ENCODE results near the gene EHD4. TPM values are rescaled to one million over a fixed set of nuclear protein-coding genes. Genes with fewer than 3 reads are reported as not detected.
A peak's percentile ranks its signal among the peaks of the same experiment; 100 is the strongest.

EHD4 gene
- total RNA-seq (2014; rRNA removed; shearing (Covaris generic)): 50.9 and 58.9 TPM in 2 replicates
- 66.6 and 72.9 TPM in 2 replicates for polyA plus RNA-seq (2015; cell fraction: cytosol; rRNA removed)
- 68.7 and 73.4 TPM in 2 replicates for polyA plus RNA-seq (2015; cell fraction: nucleus; rRNA removed)

- peak; percentile 99 for DNase-seq (ENCODE audit: low read depth)
Observed at GRCh38 chr15:41972253-41973242, at the start of gene EHD4. Gene EHD4, minus strand, starts transcription at chr15:41972557. Its CDS starts 63 bp downstream, at chr15:41972494.

GRCh38 chr15:42021593-42021992, 49.2 kb upstream of the EHD4 start:
- no peak for DNase-seq (ENCODE audit: low read depth)

- no peak for DNase-seq (ENCODE audit: low read depth)
Observed at GRCh38 chr15:42020713-42021273, 48.4 kb upstream of the EHD4 start, which contains the start of gene PLA2G4E. Gene PLA2G4E, minus strand, starts transcription at chr15:42021042. Its CDS starts 12 bp downstream, at chr15:42021030.

- no peak for DNase-seq (ENCODE audit: low read depth)
Observed at GRCh38 chr15:42018306-42019224, 46.2 kb upstream of the EHD4 start.

GRCh38 chr15:42016971-42017370, 44.6 kb upstream of the EHD4 start:
- DNase-seq (ENCODE audit: low read depth): no peak

DNA sequence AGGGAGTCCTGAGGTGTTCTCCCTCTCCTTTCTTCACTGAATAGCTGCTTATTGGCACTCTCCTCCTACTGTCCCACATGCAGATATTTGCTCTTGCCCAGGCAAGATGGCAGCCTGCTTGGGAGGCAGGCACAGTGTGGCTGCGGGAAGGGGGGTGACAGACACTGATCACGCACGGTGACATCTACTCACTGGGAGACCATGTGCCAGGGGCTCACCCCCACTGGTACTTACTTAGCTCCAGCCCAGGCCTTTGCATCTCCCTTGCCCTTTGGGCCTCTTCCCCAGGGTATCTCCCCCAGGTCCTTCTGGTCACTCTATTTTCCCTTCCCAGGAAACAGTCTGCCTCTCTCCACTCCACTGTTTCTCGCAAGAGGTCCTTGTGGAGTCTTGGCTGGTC, 42.0 kb upstream of the EHD4 start:
- DNase-seq (ENCODE audit: low read depth): no peak

GRCh38 chr15:42012928-42013482, 40.6 kb upstream of the EHD4 start:
- no peak for DNase-seq (ENCODE audit: low read depth)

DNA sequence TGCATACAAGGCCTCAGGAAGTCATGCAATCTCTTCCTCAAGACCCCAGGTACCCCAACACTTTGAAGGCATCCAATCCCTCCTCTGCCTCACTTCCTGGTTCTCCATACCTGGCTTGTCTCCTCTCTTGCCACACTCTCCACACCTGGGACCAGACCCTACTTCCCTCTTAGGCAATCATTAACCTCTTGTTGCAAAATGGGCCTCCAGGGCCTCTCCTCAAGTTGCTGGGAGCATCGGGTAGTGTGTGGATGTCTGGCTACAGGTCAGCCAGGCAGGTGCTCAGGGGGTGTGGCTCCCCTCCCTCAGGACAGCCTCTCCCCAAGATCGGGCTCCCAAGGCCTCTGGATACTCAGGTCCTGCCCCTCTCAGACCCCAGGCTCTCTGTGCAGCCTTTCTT, 39.9 kb upstream of the EHD4 start:
- no peak for DNase-seq (ENCODE audit: low read depth)

DNA sequence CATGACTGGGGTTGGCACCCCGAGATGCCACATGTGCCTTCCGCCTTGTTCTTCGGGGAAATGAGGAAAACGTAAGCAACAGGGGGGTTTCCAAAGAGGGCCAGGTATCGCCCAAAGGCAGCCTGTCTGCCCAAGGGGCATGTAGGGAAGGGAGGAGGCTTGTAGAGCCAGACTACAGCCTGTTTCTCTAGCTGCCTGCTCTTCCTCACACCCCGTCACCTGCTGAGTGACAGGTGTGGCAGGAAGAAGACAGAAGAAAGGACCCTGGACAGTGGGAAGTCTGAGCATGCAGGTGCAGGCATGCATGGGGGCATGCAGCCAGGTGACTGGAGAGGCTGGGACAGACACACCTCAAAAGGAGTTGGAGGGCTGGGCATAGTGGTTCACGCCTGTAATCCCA, 38.7 kb upstream of the EHD4 start:
- DNase-seq (ENCODE audit: low read depth): no peak

GRCh38 chr15:42010434-42010833, 38.1 kb upstream of the EHD4 start:
- DNase-seq (ENCODE audit: low read depth): no peak

- no peak for DNase-seq (ENCODE audit: low read depth)
Observed at GRCh38 chr15:42009474-42009873, 37.1 kb upstream of the EHD4 start.

DNA sequence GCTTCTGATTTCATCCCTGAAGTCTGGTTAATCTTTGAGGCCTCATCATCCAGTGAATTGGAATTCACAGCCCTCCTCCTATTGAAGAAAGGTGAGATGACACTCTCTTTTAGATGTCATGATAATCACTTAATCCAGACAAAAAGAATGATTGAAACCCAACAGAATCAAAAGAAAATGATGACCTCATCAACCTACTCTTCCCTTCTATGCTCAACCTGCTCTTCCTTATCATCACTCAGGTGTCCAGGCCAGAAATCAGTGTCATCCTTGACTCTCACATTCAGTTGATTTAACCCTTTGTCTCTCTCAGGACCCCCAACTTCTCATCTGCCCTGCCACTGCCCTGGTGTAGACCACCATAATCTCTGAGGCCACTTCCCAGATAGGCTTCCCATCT, 36.7 kb upstream of the EHD4 start:
- no peak for DNase-seq (ENCODE audit: low read depth)

- no peak for DNase-seq (ENCODE audit: low read depth)
Observed at GRCh38 chr15:42007386-42007785, 35.0 kb upstream of the EHD4 start.

DNA sequence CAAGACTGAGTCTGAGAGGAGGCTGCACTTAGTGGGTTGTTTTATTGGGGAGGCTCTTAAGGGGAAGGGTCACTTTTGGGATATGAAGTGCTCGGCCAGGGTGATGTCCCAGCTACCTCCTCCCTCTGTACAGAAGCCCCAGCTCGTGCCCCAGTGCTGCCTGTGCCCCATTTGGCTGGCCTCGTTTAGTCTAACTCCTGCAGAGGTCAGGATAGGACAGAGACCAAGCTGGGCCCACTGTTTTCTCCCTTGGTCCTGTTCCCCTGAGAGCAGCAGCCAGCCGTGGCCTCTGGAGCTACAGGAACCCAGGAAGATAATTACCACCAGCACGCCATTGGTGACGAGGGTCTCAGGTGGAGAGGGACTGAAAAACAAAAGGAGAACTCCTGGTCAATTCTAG, 30.0 kb upstream of the EHD4 start:
- DNase-seq (ENCODE audit: low read depth): no peak

GRCh38 chr15:42001236-42001635, 28.9 kb upstream of the EHD4 start:
- DNase-seq (ENCODE audit: low read depth): no peak

DNA sequence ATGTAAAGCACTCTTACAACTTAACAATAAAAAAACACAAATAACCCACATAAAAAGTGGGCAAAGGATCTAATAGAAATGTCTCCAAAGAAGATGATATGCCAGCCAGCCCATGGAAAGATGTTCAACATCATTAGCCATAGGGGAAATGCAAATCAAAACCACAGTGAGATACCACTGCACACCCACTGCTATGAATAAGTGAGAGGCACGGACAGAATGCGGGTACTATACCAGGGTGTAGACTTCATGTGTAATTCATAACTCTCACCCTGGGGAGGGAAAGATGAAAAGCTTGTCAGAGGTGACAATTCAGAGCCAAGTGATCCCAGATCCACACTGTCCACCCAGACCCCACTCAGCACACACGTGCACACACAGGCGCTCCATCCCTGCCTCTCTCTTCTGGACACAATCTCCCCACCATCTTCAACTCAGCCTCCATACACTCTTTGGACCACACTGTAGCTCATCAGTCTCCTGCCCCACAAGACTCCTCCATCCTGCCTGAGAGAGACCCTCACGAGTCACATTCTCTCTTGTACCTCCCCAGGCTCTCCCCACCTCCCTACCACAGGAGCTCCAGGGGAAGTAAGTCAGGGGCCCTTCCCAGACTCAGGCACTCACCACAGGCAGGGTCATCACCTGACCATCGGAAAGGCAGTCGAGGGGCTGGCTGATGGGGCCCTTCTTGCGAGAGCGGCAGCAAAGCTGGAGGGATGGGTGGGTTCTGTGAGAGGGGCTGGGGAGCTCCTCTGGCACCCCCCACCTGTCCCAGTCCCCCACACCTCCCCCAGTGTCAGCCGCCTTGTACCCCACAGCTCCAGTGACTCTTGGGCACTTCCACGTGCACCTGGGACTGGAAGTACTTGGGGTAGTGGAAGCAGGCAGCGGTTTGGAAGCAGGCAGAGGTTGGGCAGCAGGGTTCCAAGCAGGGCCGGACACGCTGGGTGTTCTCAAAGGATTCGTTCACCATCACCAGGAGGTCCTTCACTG, 27.2 kb upstream of the EHD4 start:
- DNase-seq (ENCODE audit: low read depth): no peak

DNA sequence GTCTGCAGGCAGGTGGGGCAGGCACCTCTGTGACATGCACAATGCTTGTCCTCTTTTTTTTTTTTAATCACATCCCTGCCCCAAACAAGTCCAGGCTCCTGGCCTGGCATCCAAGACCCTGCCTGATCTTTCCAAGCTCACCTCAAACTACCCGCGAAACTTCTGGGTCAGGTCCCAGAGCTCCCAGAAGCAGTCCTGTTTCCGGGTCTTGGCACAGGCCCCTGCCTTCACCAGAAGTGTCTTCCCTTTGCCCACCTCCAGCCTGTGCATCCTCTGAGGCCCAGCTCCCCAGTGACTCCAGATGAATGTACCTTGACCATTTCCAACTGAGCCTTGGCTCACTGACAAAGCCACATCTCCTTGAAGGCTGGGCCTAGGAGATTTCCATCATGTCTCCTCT, 25.5 kb upstream of the EHD4 start:
- DNase-seq (ENCODE audit: low read depth): no peak

- DNase-seq (ENCODE audit: low read depth): no peak
Observed at GRCh38 chr15:41996921-41997592, 24.7 kb upstream of the EHD4 start.

DNA sequence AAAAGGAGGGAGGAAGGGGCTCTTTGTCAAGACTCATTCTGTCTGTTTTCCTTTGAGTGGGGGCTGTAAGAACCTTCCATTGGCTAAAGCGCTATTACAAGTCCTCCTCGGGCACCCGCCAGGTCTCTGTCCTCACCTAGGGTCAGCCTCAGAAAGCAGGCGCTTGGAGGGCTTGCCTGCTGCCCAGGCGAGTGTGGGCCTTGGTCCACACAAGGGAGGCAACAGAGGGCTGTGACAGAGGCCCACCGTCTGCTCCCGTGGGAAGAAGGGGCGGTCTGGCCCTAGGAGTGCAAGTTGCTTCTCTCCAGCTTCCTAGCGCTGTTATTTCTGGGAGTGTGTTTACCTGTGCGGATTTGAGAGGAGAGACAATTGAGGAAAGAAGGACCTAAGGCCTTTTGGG, 24.0 kb upstream of the EHD4 start:
- no peak for DNase-seq (ENCODE audit: low read depth)
